Progenitor cell of endocrine pancreas (in vitro differentiated cells): ENCODE data around the gene NECTIN2. TPM values are rescaled to one million over a fixed set of nuclear protein-coding genes. Genes with fewer than 3 reads are reported as not detected.

Source experiments
- DNase-seq: peaks from one replicate; pipeline ENCODE4 v3.0.0; 2021; ENCODE audit warnings: low spot score; ENCODE audit not compliant: unreplicated experiment
- H3K27ac Mint-ChIP-seq: 2 replicates; pipeline ENCODE4 v1.8.0; 2021; ENCODE audit warnings: mild to moderate bottlenecking, moderate library complexity, mixed read lengths
- H3K27me3 Mint-ChIP-seq: 2 replicates; pipeline ENCODE4 v1.8.0; 2021; ENCODE audit warnings: mixed read lengths
- H3K36me3 Mint-ChIP-seq: 2 replicates; pipeline ENCODE4 v1.8.0; 2022; ENCODE audit warnings: mixed read lengths; ENCODE audit not compliant: insufficient read depth
- H3K4me1 Mint-ChIP-seq: 2 replicates; pipeline ENCODE4 v1.8.0; 2021; ENCODE audit warnings: low read depth, mixed read lengths
- H3K4me3 Mint-ChIP-seq: 2 replicates; pipeline ENCODE4 v1.8.0; 2021; ENCODE audit warnings: low read depth, mild to moderate bottlenecking, moderate library complexity, mixed read lengths
- H3K9me3 Mint-ChIP-seq: 2 replicates; pipeline ENCODE4 v1.8.0; 2021; ENCODE audit warnings: low read depth, mixed read lengths
- CTCF ChIP-seq: fragments of 200-600 bp; sonication (generic); IDR thresholded peaks from one replicate; pipeline ENCODE4 v1.5.0; 2021; ENCODE audit warnings: antibody characterized with exemption, mild to moderate bottlenecking; ENCODE audit not compliant: unreplicated experiment
- total RNA-seq: library from RNA; stranded (reverse); gene quantifications from 2 replicates; pipeline ENCODE4 v1.2.1, GENCODE V29; 2021

NECTIN2 gene
- total RNA-seq, 1 donor from 2014 or later: 201 TPM

DNA sequence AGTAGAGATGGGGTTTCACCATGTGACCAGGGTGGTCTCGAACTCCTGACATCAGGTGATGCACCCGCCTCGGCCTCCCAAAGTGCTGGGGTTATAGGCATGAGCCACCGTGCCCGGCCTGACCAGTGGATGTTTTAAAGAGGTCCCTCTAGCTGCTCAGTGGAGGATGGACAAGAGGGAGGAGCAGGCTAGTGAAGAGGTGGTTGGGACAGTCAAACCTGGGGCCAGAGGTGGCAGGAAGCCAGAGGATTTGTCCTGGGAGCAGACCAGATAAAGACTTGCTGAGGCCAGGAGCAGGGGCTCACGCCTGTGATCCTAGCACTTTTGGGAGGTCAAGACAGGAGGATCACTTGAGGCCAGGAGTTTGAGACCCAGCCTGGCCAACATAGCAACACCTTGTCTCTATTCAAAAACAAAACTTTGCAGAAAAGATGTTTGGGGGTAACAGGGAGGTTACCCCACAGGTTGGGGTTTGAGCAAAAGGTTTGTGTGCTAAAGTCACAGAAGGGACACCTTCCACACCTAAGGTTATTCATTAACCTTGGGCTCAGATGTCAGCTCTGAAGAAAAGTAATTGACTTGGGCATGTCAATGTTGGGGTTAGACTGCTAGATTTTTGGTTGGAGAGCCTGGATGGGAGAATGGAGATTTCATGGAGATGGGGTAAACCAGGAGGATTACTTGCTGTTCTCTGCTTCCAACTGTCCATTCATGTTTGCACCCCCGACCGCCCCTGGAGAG, 28.2 kb upstream of the NECTIN2 start:
- H3K27me3 Mint-ChIP-seq: no peaks in the 10 kb centered on the region
- DNase-seq: no peak
- no peaks in the 10 kb centered on the region for H3K9me3 Mint-ChIP-seq
- H3K36me3 Mint-ChIP-seq: peaks cover 27% of the 10 kb centered on the region
- no peak for TF ChIP-seq CTCF
- H3K4me1 Mint-ChIP-seq: peaks cover 8% of the 10 kb centered on the region
- peak overlapping the region; percentile 69 for H3K27ac Mint-ChIP-seq
- H3K4me3 Mint-ChIP-seq: no peak overlapping the region

GRCh38 chr19:44818466-44819031, 27.5 kb upstream of the NECTIN2 start:
- Mint-ChIP-seq H3K9me3 (no peaks in the 10 kb centered on the region), H3K27ac (no peak overlapping the region), H3K4me1 (peaks cover 14% of the 10 kb centered on the region), H3K36me3 (peaks cover 25% of the 10 kb centered on the region), H3K4me3 (no peak overlapping the region), H3K27me3 (no peaks in the 10 kb centered on the region)
- no peak for TF ChIP-seq CTCF
- DNase-seq: no peak

- Mint-ChIP-seq H3K36me3 (peaks cover 19% of the 10 kb centered on the region), H3K4me1 (peaks cover 14% of the 10 kb centered on the region), H3K27me3 (no peaks in the 10 kb centered on the region), H3K9me3 (no peaks in the 10 kb centered on the region), H3K27ac (no peak overlapping the region), H3K4me3 (no peak overlapping the region)
- no peak for TF ChIP-seq CTCF
- no peak for DNase-seq
Observed at GRCh38 chr19:44819246-44819832, 26.8 kb upstream of the NECTIN2 start.

DNA sequence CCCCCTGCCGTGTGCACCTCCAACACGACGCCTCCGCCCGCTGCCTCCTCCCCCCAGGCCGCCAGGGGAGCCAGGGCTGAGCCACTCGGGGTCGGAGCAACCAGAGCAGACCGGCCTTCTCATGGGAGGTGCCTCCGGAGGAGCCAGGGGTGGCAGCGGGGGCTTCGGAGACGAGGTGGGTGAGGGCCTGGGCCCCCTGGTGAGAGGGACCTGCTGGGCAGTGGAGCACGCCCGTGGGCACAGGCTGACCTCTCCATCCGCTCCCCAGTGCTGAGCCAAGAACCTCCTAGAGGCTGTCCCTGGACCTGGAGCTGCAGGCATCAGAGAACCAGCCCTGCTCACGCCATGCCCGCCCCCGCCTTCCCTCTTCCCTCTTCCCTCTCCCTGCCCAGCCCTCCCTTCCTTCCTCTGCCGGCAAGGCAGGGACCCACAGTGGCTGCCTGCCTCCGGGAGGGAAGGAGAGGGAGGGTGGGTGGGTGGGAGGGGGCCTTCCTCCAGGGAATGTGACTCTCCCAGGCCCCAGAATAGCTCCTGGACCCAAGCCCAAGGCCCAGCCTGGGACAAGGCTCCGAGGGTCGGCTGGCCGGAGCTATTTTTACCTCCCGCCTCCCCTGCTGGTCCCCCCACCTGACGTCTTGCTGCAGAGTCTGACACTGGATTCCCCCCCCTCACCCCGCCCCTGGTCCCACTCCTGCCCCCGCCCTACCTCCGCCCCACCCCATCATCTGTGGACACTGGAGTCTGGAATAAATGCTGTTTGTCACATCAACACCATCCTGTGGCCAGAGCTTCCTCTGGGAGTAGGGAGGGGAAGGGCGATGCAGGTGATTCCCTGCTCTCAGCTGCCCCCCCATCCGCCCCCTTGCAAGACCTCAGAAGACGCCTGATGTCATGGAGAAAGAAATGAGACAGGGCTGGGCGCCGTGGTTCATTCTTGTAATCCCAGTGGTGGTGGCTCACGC, 25.2 kb upstream of the NECTIN2 start:
- no peak overlapping the region for H3K4me3 Mint-ChIP-seq
- no peak for DNase-seq
- no peak for TF ChIP-seq CTCF
- no peak overlapping the region for H3K27ac Mint-ChIP-seq
- no peaks in the 10 kb centered on the region for H3K9me3 Mint-ChIP-seq
- peaks cover 14% of the 10 kb centered on the region for H3K4me1 Mint-ChIP-seq
- peaks cover 10% of the 10 kb centered on the region for H3K36me3 Mint-ChIP-seq
- peaks cover 3% of the 10 kb centered on the region for H3K27me3 Mint-ChIP-seq

GRCh38 chr19:44822177-44822576, 23.9 kb upstream of the NECTIN2 start:
- peak overlapping the region; percentile 29 for H3K27ac Mint-ChIP-seq
- H3K27me3 Mint-ChIP-seq: peaks cover 7% of the 10 kb centered on the region

More at GRCh38 chr19:44822177-44822576, 23.9 kb upstream of the NECTIN2 start:
- peaks cover 6% of the 10 kb centered on the region for H3K36me3 Mint-ChIP-seq
- peaks cover 14% of the 10 kb centered on the region for H3K4me1 Mint-ChIP-seq
- DNase-seq: no peak
- no peak for TF ChIP-seq CTCF
- H3K9me3 Mint-ChIP-seq: no peaks in the 10 kb centered on the region
- no peak overlapping the region for H3K4me3 Mint-ChIP-seq
